Measurements from ENCODE around the gene HOXA3. TPM values are rescaled to one million over a fixed set of nuclear protein-coding genes. Genes with fewer than 3 reads are reported as not detected.

The HOXA3 gene
- total and polyA plus RNA-seq, 4 donors, result 1.9 to 10.7 (median 6.3) TPM

DNA sequence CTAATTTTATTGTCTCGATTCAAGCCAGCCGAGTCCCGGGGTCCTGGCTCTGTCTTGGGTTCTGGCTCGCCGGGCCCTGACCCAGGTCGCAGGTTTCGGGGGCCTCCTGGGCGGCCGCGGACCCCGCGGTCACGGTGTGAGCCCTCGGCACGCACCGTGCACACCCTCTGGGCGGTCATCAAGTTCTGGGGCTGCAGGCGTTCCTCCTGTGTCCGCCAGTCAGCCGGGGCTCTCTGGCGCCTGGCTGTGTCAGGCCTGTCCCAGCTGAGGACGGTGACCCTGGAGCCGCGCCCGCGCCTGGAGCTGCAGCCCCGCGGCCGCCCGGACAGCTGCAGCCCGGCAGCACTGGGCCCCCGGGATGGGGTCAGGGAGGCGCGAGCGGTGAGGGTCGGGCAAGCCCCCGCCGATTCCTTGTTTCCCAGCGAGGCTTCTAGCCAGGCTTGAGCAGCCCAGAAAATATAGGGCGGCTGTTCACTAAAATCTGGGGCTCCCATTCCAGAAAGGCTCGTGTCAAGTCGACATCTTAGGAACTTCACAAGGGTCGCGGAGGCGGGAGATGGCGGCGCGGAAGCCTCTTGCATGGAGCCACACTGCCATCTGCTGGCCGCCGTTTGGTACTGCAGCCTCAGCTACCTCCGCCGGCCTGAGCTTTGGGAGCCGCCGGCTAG lies 8.3 kb upstream of the HOXA3 start:
- no peaks in the 10 kb centered on the region for H3K9me3 ChIP-seq (ENCODE audit: control insufficient read depth in 4 of 4, insufficient read depth in 3 of 4, low read length in 3 of 4)
- H3K36me3 ChIP-seq (ENCODE audit: control insufficient read depth in 4 of 4, insufficient read depth in 4 of 4, low read length in 4 of 4), result no peaks in the 10 kb centered on the region
- peak overlapping the region in 1 of 2 donors; percentile 51 for H3K27ac ChIP-seq (ENCODE audit: low read depth in 1 of 2, low read length in 1 of 2)
- whole genome bisulfite sequencing, 2 donors, result 1 to 3% methylated on average over 54 of the region's 54 CpGs
- peaks cover 3 to 92% (median 71%) of the 10 kb centered on the region in 3 donors for H3K27me3 ChIP-seq (ENCODE audit: control insufficient read depth in 3 of 3, insufficient read depth in 3 of 3, low read length in 2 of 3)
- H3K9ac ChIP-seq (ENCODE audit: insufficient read depth in 1 of 2, low read length in 2 of 2), result peak overlapping the region in 1 of 2 donors; percentile 55
- TF ChIP-seq, protein P1, sequence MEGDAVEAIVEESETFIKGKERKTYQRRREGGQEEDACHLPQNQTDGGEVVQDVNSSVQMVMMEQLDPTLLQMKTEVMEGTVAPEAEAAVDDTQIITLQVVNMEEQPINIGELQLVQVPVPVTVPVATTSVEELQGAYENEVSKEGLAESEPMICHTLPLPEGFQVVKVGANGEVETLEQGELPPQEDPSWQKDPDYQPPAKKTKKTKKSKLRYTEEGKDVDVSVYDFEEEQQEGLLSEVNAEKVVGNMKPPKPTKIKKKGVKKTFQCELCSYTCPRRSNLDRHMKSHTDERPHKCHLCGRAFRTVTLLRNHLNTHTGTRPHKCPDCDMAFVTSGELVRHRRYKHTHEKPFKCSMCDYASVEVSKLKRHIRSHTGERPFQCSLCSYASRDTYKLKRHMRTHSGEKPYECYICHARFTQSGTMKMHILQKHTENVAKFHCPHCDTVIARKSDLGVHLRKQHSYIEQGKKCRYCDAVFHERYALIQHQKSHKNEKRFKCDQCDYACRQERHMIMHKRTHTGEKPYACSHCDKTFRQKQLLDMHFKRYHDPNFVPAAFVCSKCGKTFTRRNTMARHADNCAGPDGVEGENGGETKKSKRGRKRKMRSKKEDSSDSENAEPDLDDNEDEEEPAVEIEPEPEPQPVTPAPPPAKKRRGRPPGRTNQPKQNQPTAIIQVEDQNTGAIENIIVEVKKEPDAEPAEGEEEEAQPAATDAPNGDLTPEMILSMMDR (IDR thresholded peaks at IDR 0.05; ENCODE audit: control extremely low read depth, extremely low read depth), result peak; percentile 99
- peak; percentile 92 for ATAC-seq (ENCODE audit: insufficient read depth, low FRiP score)
- DNase-seq, result peak; percentile 92 to 95 (median 93)
- peak overlapping the region; percentile 21 for H3K4me3 ChIP-seq
- peaks cover 0 to 19% (median 4%) of the 10 kb centered on the region in 5 donors for H3K4me1 ChIP-seq (ENCODE audit: control insufficient read depth in 5 of 5, insufficient read depth in 5 of 5, low read length in 5 of 5)

DNA sequence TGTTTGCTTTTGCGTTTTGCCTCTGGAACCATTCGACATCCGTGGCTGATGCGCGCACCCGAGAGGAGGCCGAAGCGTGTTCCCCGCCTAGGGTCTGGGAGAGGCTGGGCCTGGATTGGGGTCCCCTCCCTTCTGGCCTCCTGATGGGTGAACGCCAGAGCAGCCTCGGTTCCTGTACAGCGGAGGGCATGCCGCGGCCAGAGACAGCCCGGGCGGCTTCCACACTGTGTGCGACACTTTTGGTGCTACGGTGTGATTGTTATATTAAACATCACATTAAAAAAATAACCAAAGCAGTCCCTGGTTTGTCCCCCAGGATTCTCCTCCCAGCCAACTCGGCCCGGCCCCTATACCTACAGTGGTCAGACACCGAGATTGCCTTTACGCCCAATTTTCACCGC lies 7.8 kb upstream of the HOXA3 start:
- DNase-seq (peak in 1 of 3 donors; percentile 25), ATAC-seq (ENCODE audit: insufficient read depth, low FRiP score) (no peak)
- TF ChIP-seq, protein P1 (IDR thresholded peaks at IDR 0.05; ENCODE audit: control extremely low read depth, extremely low read depth), result no peak
- peaks cover under 1 to 92% (median 70%) of the 10 kb centered on the region in 3 donors for H3K27me3 ChIP-seq (ENCODE audit: control insufficient read depth in 3 of 3, insufficient read depth in 3 of 3, low read length in 2 of 3)
- H3K9ac ChIP-seq (ENCODE audit: insufficient read depth in 1 of 2, low read length in 2 of 2), result no peak overlapping the region
- peaks cover 0 to 19% (median 3%) of the 10 kb centered on the region in 5 donors for H3K4me1 ChIP-seq (ENCODE audit: control insufficient read depth in 5 of 5, insufficient read depth in 5 of 5, low read length in 5 of 5)
- WGBS, 2 donors, result 26 to 44% methylated on average over 23 of the region's 23 CpGs
- no peaks in the 10 kb centered on the region for H3K9me3 ChIP-seq (ENCODE audit: control insufficient read depth in 4 of 4, insufficient read depth in 3 of 4, low read length in 3 of 4)
- H3K36me3 ChIP-seq (ENCODE audit: control insufficient read depth in 4 of 4, insufficient read depth in 4 of 4, low read length in 4 of 4), result no peaks in the 10 kb centered on the region
- H3K4me3 ChIP-seq, result no peak overlapping the region
- H3K27ac ChIP-seq (ENCODE audit: low read depth in 1 of 2, low read length in 1 of 2), result peak overlapping the region in 1 of 2 donors; percentile 51

DNA sequence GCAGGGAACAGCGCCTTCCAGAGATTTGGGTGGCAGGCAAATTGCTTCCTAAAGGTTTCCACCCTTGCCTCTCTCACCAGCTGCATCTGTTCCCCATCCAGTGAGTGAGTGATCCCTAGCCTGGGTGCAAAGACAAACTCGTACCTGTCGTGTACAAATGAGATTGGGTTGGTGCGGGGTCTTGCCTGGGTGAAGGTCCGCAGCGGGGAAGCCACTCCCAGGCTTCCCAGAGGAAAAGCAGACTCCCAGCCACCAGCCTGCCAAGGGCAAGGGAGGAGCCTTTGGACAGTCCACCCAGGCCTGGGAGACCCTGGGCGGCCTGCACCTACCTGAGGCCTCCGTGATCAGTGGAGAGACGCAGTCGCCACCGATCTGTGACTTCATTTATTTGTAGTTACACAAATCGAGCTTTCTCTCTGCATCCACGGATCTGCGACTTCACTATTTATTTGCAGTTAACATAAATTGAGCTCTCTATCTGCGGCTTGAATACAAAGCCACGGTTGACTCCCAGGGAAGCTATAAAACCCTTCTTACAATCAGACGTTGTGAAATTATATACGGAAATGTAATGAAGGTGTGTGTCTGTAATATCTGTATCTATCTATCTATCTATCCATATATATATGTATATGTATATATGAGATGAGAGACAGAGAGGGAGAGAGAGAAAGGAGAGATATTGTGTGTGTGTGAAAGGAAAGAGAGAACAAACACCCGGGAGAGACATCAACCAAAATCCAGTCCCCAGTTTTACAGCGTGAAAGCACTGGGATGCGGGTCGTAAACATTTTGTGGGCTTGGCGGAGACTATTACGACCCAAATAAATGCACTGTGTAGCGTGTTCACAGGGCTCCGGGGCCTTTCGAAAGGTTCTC lies 7.1 kb upstream of the HOXA3 start:
- Histone ChIP-seq H3K4me3 (no peak overlapping the region), H3K9ac (ENCODE audit: insufficient read depth in 1 of 2, low read length in 2 of 2) (no peak overlapping the region)

More for the DNA sequence above, 7.1 kb upstream of the HOXA3 start:
- WGBS, 2 donors, result 38 to 60% methylated on average over 27 of the region's 27 CpGs
- H3K27me3 ChIP-seq (ENCODE audit: control insufficient read depth in 3 of 3, insufficient read depth in 3 of 3, low read length in 2 of 3), result peaks cover 0 to 92% (median 69%) of the 10 kb centered on the region in 3 donors
- ATAC-seq (ENCODE audit: insufficient read depth, low FRiP score), result no peak
- TF ChIP-seq, protein P1 (IDR thresholded peaks at IDR 0.05; ENCODE audit: control extremely low read depth, extremely low read depth), result no peak
- DNase-seq, result no peak
- H3K27ac ChIP-seq (ENCODE audit: low read depth in 1 of 2, low read length in 1 of 2), result no peak overlapping the region
- H3K4me1 ChIP-seq (ENCODE audit: control insufficient read depth in 5 of 5, insufficient read depth in 5 of 5, low read length in 5 of 5), result peaks cover 0 to 19% (median 3%) of the 10 kb centered on the region in 5 donors
- no peaks in the 10 kb centered on the region for H3K36me3 ChIP-seq (ENCODE audit: control insufficient read depth in 4 of 4, insufficient read depth in 4 of 4, low read length in 4 of 4)
- no peaks in the 10 kb centered on the region for H3K9me3 ChIP-seq (ENCODE audit: control insufficient read depth in 4 of 4, insufficient read depth in 3 of 4, low read length in 3 of 4)

All from lung (tissue), 12 donors.